Mucosa of stomach (tissue), 1 donor: ENCODE results near the gene DPM2.

ENCODE experiments used
- H3K27me3 ChIP-seq: one replicate; pipeline ENCODE4 v1.7.0; 2013; ENCODE audit warnings: mild to moderate bottlenecking, low read length; ENCODE audit not compliant: control insufficient read depth, insufficient read depth
- H3K36me3 ChIP-seq: one replicate; pipeline ENCODE4 v1.7.0; 2013; ENCODE audit warnings: low read length; ENCODE audit not compliant: control insufficient read depth, insufficient read depth
- H3K4me1 ChIP-seq: one replicate; pipeline ENCODE4 v1.7.0; 2013; ENCODE audit warnings: mild to moderate bottlenecking, low read length; ENCODE audit not compliant: control insufficient read depth, insufficient read depth
- H3K4me3 ChIP-seq: one replicate; pipeline ENCODE4 v1.7.0; 2013; ENCODE audit warnings: low read length
- H3K9ac ChIP-seq: one replicate; pipeline ENCODE4 v1.7.0; 2013; ENCODE audit warnings: mild to moderate bottlenecking, low read length, moderate library complexity
- H3K9me3 ChIP-seq: one replicate; pipeline ENCODE4 v1.7.0; 2013; ENCODE audit warnings: mild to moderate bottlenecking, low read length, moderate library complexity; ENCODE audit not compliant: control insufficient read depth
- donor health status: Pancreatic carcinoma.

The DPM2 gene

DNA sequence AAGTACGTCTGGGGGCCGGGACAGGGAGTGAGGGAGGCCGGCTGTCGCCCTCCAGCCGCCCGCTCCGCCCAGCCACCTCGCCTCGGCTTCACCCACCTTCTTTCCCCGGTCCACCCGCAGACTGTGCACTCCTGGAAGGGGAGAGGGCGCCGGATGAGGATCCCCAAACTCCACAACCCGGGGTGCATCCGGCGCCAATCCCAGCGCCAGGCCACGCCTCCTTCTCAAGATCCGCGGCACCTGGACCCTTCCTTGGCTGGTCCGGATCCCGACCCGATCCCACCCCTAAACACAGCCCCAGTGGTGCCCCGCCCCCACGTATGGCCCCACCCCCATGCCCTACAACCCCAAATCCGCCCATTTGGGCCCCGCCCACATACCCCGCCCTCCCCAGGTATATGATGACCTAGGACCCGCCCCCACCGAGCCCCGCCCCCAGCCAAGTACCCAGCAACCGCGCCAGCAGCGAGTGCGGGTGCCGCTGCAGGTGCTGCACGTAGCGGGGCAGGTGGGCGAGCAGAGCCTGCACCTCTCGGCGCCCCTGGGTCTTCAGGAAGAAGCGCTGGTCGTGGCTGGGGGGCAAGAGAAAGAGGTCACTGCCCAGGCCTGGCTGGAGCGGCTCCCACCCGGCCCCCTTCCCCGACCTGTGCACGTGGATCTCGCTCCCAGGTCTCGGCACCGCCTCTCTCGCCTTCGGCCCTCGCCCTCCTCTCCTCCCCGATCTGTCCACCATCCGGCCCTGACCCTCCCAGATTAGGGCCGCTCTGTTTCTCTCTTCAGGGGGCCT is 10.3 kb downstream of the DPM2 start:
- Histone ChIP-seq H3K27me3 (peaks cover 28% of the 10 kb centered on the region), H3K9ac (peak overlapping the region; percentile 22), H3K4me3 (no peak overlapping the region), H3K36me3 (no peaks in the 10 kb centered on the region), H3K4me1 (peaks cover 38% of the 10 kb centered on the region), H3K9me3 (no peaks in the 10 kb centered on the region)

DNA sequence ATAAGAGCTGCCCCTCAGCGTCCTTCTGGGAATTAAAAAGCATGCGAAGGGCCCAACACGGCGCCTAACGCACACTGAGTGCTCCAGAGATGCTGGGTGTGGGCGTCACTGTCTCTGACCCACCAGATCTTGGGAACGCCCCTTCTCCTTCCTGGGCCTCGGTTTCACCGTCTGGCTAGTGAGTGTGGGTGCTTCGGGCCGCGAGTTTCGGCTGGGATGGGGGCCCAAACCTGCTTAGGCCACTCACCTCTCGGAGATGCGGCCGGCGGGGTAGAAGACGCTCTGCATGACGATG is 10.8 kb downstream of the DPM2 start:
- Histone ChIP-seq H3K36me3 (no peaks in the 10 kb centered on the region), H3K9me3 (no peaks in the 10 kb centered on the region), H3K9ac (no peak overlapping the region), H3K4me3 (no peak overlapping the region), H3K27me3 (peaks cover 28% of the 10 kb centered on the region), H3K4me1 (peaks cover 37% of the 10 kb centered on the region)

DNA sequence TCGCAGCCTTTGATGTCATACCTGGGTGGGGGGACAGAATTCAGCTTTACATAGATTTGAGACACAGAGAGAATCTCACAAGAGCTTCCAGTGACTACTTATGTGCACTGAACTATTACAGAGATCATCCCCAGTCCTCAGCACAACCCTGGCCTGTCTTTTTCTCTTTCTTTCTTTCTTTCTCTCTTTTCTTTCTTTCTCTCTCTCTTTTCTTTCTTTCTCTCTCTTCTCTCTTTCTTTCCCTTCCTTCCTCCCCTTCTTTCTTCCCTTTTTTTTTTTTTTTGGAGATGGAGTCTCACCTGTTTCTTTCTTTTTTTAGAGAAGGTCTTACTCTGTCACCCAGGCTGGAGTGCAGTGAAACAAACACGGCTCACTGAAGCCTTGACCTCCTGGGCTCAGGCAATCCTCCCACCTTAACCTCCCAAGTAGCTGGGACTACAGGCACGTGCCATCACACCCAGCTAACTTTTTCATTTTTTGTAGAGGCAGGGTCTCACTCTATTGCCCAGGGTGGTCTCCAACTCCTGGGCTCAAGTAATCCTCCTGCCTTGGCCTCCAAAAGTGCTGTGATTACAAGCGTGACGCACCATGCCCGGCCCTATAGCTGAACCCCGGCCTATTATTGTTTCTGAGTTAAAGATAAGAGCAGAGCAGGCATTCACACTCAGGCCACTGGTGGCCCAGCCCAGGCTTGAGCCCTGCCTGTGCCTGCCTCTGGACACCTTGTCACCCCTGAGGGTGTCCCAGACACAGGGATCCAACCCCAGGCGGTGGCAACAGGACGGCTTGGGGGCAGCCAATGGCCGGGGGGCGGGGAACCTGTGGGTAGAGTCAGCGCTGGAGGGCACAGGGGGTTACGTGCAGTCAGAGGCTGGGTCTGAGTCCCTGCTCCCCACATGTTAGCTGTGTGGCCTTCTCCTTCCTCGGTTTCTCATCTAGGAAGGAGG is 11.4 kb downstream of the DPM2 start:
- peaks cover 28% of the 10 kb centered on the region for H3K27me3 ChIP-seq
- no peak overlapping the region for H3K4me3 ChIP-seq

DNA sequence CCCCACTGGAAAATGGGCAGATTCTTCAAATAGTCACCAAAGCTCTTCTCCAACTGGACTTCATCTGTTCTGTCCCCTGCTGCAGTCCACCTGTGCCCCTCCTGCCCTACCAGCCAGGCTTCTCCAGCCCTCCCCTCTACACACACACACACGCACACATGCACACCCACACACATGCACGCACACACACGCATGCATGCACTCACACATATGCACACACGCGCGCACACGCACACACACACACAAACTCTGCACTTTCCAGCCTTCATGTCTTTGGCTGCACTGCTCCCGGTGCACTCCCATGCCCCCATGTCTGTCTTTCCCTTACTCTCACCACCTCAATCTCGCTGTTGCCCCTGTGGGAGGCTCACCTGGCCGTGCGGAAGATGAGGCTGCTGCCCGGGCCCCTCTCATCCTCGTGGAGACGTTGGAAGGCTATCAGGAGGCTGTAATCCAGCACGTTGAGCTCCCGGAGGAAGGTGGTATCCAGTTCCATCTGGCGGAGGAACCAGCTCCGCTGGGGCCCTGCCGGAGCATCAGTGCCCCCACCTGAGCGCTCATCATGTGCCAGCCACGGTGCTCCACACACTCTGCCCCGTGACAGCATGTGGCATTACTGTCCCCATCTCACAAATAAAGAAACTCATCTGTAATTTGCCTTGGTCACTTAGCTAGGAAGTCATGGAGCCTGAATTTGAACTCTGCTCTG is 12.8 kb downstream of the DPM2 start:
- peaks cover 28% of the 10 kb centered on the region for H3K27me3 ChIP-seq
- H3K36me3 ChIP-seq: no peaks in the 10 kb centered on the region
- H3K9ac ChIP-seq: no peak overlapping the region
- H3K9me3 ChIP-seq: no peaks in the 10 kb centered on the region
- H3K4me3 ChIP-seq: no peak overlapping the region
- peaks cover 22% of the 10 kb centered on the region for H3K4me1 ChIP-seq

More for the DNA sequence above, 11.4 kb downstream of the DPM2 start:
- H3K36me3 ChIP-seq: no peaks in the 10 kb centered on the region
- no peak overlapping the region for H3K9ac ChIP-seq
- no peaks in the 10 kb centered on the region for H3K9me3 ChIP-seq
- peaks cover 31% of the 10 kb centered on the region for H3K4me1 ChIP-seq

DNA sequence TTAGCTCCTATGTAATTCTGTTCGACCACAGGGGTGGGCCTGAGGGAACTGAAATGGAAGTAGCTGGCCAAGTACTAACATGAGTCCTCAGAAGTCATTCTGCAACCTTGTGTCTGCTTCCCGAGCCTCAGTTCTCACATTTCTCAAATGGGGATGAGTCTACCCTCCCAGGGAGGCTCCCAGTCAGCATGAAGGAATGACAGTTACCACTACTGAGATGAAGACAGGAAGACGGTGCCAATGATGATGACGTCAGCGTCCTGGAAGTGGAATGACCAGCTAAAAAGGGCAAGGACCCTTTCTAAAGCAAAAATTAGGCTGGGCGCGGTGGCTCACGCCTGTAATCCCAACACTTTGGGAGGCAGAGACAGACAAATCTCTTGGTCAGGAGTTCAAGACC is 13.9 kb downstream of the DPM2 start:
- peaks cover 22% of the 10 kb centered on the region for H3K27me3 ChIP-seq

DNA sequence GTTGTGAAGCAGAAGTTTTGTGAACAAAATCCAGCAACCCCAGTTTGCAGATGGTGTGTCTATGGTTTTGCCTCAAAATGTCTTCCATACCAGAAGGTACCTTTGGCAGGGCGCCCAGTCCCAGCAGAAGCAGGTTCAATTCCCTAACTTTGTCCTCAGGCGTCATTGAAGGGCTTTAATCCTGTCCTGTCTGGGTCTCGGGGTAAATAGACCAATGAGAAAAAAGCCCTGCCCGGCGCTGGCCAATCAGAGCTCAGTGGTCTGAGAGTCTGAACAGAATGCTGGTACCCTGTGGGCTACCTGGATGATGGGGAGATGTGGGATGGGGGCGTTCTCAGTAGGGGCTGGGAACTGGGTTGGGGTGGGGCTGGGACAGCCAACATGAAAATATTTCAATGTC is 14.6 kb downstream of the DPM2 start:
- Histone ChIP-seq H3K9ac (no peak overlapping the region), H3K36me3 (no peaks in the 10 kb centered on the region), H3K4me3 (no peak overlapping the region), H3K27me3 (peaks cover 15% of the 10 kb centered on the region), H3K9me3 (no peaks in the 10 kb centered on the region), H3K4me1 (peaks cover 30% of the 10 kb centered on the region)

More for the DNA sequence above, 13.9 kb downstream of the DPM2 start:
- peaks cover 30% of the 10 kb centered on the region for H3K4me1 ChIP-seq
- H3K9ac ChIP-seq: no peak overlapping the region
- no peak overlapping the region for H3K4me3 ChIP-seq
- H3K9me3 ChIP-seq: no peaks in the 10 kb centered on the region
- no peaks in the 10 kb centered on the region for H3K36me3 ChIP-seq

DNA sequence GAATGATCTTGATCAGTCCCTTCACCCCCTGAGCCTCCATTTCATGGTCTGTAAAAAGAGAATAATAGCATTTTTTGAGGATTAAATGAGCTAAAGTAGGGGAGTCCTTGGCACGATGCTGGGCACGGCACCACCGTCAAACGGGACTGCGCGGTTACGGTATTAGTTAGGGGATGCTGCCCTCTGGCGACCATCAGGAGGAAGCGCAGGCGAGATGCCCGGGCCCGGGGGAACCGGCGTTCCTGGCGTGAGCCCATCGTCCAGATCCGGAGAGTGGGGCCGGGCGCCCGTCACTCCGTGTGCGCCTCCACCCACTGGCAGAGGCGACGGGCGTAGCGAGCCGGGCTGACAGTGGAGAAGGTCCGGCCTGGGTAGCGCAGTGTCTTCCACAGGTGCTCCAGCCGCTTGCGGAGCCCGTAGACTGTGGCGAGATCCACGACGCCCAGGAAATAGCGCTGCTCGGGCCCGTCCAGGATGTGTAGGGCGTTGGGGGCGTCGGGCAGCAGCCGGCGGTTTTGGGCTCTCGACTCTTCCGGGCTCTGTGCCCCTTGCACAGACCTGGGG is 16.0 kb downstream of the DPM2 start:
- peaks cover 6% of the 10 kb centered on the region for H3K27me3 ChIP-seq
- H3K9ac ChIP-seq: no peak overlapping the region
- H3K4me1 ChIP-seq: peaks cover 25% of the 10 kb centered on the region
- H3K36me3 ChIP-seq: no peaks in the 10 kb centered on the region
- H3K4me3 ChIP-seq: no peak overlapping the region
- no peaks in the 10 kb centered on the region for H3K9me3 ChIP-seq

DNA sequence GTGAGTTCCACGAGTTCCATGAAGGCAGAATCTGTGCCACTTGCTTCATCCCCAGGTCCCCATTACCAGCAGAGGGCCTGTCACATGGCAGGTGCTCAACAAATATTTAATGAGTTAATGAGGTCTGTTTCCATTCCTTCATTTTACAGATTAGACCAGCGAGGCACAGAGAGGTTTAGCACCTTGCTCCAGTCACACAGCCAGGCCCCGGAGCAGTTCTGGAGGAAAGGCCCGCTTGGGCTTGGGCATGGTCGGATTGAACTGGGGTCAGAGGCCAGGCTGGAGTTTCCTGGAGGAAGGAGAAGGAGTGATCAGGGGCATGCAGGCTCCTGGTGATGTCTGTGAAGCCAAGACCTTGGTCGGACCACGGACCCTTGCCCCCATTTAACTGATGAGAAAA is 16.9 kb downstream of the DPM2 start:
- Histone ChIP-seq H3K27me3 (no peaks in the 10 kb centered on the region), H3K9me3 (no peaks in the 10 kb centered on the region), H3K9ac (no peak overlapping the region), H3K4me3 (no peak overlapping the region), H3K4me1 (peaks cover 30% of the 10 kb centered on the region), H3K36me3 (no peaks in the 10 kb centered on the region)

DNA sequence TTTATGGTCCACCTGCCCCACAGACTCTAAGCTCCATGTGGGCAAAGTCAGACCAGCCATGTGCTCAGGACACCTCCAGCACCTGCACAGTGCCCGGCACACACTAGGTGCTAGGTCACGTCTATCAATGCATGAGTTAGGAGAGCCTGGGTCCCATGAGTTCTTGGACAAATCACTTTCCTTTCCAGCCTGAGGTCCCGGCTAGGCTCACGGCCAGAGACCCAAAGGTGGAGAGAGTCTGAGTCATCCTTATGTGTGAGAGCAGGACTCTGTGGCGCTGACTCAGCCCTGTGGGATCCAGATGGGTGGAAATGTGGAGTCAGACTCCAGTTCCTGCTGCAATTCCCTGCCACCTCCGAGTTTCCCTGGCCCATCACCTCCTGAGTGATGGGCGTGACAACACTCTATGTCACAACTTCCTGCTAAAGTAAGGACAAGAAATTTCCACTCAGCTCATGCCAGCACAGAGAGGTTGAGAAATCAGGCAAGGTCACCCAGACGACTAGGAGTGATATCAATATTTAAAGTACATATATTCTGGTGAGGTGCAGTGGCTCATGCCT is 18.3 kb downstream of the DPM2 start:
- no peaks in the 10 kb centered on the region for H3K27me3 ChIP-seq
- H3K9me3 ChIP-seq: no peaks in the 10 kb centered on the region
- H3K9ac ChIP-seq: no peak overlapping the region
- no peaks in the 10 kb centered on the region for H3K36me3 ChIP-seq
- H3K4me1 ChIP-seq: peaks cover 45% of the 10 kb centered on the region
- no peak overlapping the region for H3K4me3 ChIP-seq

DNA sequence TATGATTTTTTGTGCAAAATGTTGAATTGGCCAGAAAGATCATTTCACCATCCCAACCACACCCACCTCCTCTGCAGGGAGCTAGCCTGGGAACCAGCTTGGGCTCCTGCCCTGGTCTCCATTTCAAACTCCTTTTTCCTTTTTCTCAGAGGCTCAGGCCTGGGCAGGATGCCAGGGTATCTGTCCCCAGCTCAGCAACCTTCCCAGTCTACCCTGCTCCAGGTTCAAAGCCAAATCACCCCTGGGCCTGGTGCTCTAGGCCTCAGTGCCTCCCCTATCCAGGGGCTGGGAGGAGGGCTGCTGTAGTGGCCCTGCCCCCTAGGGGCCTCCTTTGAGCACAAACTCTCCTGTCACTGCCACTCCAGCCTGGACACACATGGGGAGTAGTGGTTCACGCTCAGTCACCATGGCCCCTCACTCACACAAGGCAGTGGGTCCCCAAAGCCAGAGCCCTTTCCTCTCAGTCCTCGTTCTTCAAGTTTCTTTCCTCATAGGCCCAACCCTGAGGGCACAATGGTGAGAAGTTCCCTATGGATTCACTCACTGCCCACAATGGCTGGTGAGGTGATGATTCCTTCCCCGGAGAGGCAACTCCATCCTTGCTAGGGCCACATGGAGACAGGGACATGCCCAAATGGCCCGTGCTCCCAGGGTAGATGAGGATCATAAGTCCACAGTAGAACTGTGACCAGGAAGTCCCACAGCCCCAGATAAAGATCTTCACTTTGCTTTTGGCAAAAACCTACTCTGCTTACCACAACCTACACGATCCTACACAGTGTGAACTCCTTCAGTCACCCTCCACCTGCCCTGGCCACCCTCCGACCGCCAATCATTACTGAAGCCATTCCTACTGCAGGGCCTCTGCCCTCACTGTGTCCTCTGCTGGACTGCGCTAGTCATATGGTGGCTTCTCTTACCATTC is 19.2 kb downstream of the DPM2 start:
- H3K4me1 ChIP-seq: peaks cover 45% of the 10 kb centered on the region

DNA sequence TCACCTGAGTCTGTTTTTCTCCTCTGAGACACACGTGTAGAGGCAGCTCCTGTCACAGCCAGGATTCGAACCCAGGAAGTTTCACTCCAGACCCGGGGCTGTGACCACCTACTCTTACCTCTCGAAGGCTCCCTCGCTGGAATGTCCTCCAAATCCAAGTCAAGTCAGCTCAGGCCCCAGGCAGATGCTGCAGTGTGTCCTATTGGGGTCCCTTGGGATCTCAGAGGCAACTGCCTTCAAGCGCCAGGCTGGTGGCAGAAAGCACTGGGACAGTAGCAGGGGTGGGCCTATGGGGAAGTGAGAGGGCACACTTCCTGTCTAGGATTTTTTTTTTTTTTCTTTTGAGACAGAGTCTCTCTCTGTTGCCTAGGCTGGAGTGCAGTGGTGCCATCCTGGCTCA is 20.1 kb downstream of the DPM2 start:
- peaks cover 52% of the 10 kb centered on the region for H3K4me1 ChIP-seq
- no peak overlapping the region for H3K9ac ChIP-seq
- H3K27me3 ChIP-seq: no peaks in the 10 kb centered on the region
- no peaks in the 10 kb centered on the region for H3K36me3 ChIP-seq
- no peak overlapping the region for H3K4me3 ChIP-seq
- no peaks in the 10 kb centered on the region for H3K9me3 ChIP-seq

More for the DNA sequence above, 19.2 kb downstream of the DPM2 start:
- no peak overlapping the region for H3K9ac ChIP-seq
- no peaks in the 10 kb centered on the region for H3K27me3 ChIP-seq
- no peaks in the 10 kb centered on the region for H3K36me3 ChIP-seq
- no peaks in the 10 kb centered on the region for H3K9me3 ChIP-seq
- no peak overlapping the region for H3K4me3 ChIP-seq
